GM21717 (cell line): ENCODE results near the gene PRAMEF26.
"Not testable (repeated sequence)": the region's sequence is repeated elsewhere in the genome, so short reads cannot be mapped to it uniquely, and the experiment has no call there.

Experiments used
- ATAC-seq: cut with Tn5 transposase; IDR thresholded peaks from one replicate; pipeline ENCODE4 v1.9.1; 2021; ENCODE audit warnings: mild to moderate bottlenecking, moderate library complexity; ENCODE audit not compliant: unreplicated experiment

PRAMEF26 gene

DNA sequence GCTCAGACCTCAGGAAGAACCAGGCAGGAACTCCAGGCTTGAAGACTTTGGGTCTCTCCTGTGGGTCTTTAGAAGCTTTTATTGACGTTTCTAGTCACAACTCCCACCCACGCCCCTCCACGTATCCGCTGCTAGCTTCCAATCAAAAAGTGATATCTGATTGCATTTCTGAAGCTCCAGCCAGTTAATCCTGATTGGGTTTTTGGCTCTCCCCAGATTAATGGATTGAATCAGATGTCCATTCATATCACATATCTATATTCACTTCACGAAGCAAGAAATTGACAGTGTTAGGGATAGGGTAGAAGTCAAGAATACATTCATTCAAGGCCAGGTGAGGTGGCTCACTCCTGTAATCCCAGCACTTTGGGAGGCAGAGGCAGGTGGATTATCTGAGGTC is at the start of gene PRAMEF26:
Gene PRAMEF26, minus strand, starts transcription at position 101 of the 400 bp plus-strand sequence. CDS start 2,914 bp downstream, outside the sequence.
- ATAC-seq = not testable (repeated sequence)

DNA sequence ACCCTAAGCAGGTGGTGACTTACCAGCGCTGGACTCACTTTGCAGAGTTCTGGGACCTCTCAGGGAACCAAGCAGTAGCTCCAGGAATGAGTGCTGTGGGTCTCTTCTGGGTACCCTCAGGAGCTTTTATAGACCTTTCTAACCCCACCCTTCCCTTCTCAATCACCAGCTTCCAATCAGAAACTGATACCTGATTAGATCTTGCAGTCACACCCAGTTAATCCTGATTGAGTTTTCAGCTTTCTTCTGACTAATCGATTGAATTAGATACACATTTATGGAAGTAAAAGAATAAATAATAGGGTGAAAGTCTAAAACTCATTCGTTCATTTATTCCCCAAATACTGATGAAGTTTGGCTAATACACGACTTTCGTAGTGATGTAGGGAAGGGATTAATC is 45.5 kb upstream of the PRAMEF26 start, which contains the start of gene PRAMEF13:
Gene PRAMEF13, minus strand, starts transcription at position 101 of the 400 bp plus-strand sequence. CDS start 1,820 bp downstream, outside the sequence.
- not testable (repeated sequence) for ATAC-seq

DNA sequence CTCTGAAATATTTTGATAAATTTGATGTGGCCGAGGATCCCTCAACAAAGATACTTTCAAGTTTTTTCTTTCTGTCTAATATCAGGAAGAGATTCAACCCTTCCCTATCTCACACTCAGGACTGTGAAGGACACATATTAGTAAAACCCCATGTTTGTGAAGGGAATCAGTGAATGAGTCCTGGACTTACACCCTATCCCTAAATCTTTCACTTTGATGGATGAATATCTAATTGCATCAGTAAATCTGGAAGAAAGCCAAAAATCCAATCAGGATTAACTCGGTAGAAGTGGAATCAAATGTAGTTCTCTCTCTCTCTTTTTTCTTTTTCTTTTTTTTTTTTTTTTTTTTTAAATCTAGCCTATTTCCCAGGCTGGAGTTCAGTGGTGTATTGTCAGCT is 15.7 kb upstream of the PRAMEF26 start, which contains the start of gene PRAMEF9:
Gene PRAMEF9, plus strand, starts transcription at position 301 of the 400 bp plus-strand sequence. CDS start 3,433 bp downstream, outside the sequence.
- not testable (repeated sequence) for ATAC-seq

DNA sequence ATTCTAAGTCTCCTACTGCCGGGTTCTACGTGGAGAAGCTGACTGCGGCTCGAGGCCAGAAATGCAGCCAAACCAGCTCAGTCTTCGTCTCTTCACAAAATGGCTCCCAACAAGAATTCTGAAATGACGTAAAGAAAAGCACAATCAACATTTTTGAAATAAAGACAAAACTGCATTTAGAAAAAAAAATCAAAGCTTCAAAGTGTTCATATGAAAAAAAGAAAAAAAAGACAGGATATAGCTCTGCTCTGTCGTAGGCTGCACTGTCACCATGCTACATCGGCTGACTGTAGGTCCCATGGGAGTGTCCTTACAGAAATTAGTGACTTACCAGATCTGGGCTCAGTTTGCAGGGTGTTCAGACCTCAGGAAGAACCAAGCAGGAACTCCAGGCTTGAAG is 9.7 kb upstream of the PRAMEF26 start, which contains the start of gene HNRNPCL4:
Gene HNRNPCL4, minus strand, starts transcription at position 101 of the 400 bp plus-strand sequence. CDS start 164 bp downstream, outside the sequence.
- ATAC-seq = not testable (repeated sequence)

DNA sequence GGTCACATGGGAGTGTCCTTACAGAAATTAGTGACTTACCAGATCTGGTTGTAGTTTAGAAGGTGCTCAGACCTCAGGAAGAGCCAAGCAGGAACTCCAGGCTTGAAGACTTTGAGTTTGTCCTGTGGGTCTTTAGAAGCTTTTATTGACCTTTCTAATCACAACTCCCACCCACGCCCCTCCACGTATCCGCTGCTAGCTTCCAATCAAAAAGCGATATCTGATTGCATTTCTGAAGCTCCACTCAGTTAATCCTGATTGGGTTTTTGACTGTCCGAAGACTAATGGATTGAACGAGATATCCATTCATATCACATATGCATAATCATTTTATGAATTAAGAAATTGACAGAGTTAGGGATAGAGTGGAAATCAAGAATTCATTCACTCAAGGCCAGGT is 39.1 kb downstream of the PRAMEF26 start, which contains the start of gene HNRNPCL2:
Gene HNRNPCL2, minus strand, starts transcription at position 101 of the 400 bp plus-strand sequence. CDS start 454 bp downstream, outside the sequence.
- ATAC-seq = not testable (repeated sequence)
